Panc1 (cell line): ENCODE results near the gene UPF2. TPM values are rescaled to one million over a fixed set of nuclear protein-coding genes. Genes with fewer than 3 reads are reported as not detected.

ENCODE experiments used
- ATAC-seq: fragments of 200-7000 bp; cut with Tn5 transposase; 2 replicates; pipeline ENCODE4 v1.9.1; 2020; ENCODE audit warnings: mild to moderate bottlenecking, moderate library complexity
- BruUV-seq: library from RNA; stranded (reverse); fragments of 400-500 nt; replicated peaks from 2 replicates; lab custom pipeline; 2021; lab: Mats Ljungman, UMichigan
- CTCF ChIA-PET: fragments of 300-600 bp; sonication (Branson Sonifier 250); formaldehyde crosslinking; loops from one replicate; lab custom pipeline; 2022; ENCODE audit warnings: antibody characterized with exemption; lab: Charles Lee
- POLR2A ChIA-PET: fragments of 300-600 bp; sonication (Branson Sonifier 250); formaldehyde crosslinking; loops from one replicate; lab custom pipeline; 2022; ENCODE audit warnings: antibody characterized with exemption; lab: Charles Lee
- DNase-seq: peaks from one replicate; pipeline ENCODE4 v3.0.0-alpha.2; 2010; ENCODE audit warnings: low read depth, low spot score
- H3K27ac ChIP-seq: 2 replicates; pipeline ENCODE4 v1.5.1; 2011; ENCODE audit warnings: mild to moderate bottlenecking, low read length, inconsistent platforms
- H3K27me3 ChIP-seq: fragments of 200-500 bp; sonication (Bioruptor generic); 2 replicates; pipeline ENCODE4 v1.6.0; 2014; ENCODE audit warnings: low read length, inconsistent platforms; ENCODE audit not compliant: control insufficient read depth, insufficient read depth
- H3K36me3 ChIP-seq: fragments of 200-500 bp; sonication (Bioruptor generic); 2 replicates; pipeline ENCODE4 v1.5.1; 2014; ENCODE audit warnings: inconsistent platforms, mild to moderate bottlenecking, low read length, moderate library complexity; ENCODE audit not compliant: control insufficient read depth, insufficient read depth
- H3K4me1 ChIP-seq: 2 replicates; pipeline ENCODE4 v1.5.1; 2011; ENCODE audit warnings: inconsistent platforms, mild to moderate bottlenecking, low read length, moderate library complexity; ENCODE audit not compliant: control insufficient read depth, insufficient read depth
- H3K4me3 ChIP-seq, 2 experiments: 2 replicates each; pipeline ENCODE4 v1.5.1; 2011 to 2012; ENCODE audit warnings: low read depth in 2 of 2, low read length in 2 of 2, mild to moderate bottlenecking in 2 of 2, inconsistent platforms in 1 of 2, moderate library complexity in 1 of 2
- H3K9me3 ChIP-seq: fragments of 200-500 bp; sonication (Bioruptor generic); 2 replicates; pipeline ENCODE4 v1.5.1; 2014; ENCODE audit warnings: low read depth, mild to moderate bottlenecking, inconsistent platforms, low read length, moderate library complexity; ENCODE audit not compliant: control insufficient read depth, insufficient read depth
- CTCF ChIP-seq: fragments of 450-650 bp; IDR thresholded peaks from 2 replicates; pipeline ENCODE4 v1.5.1; 2017; ENCODE audit warnings: mild to moderate bottlenecking
- POLR2AphosphoS5 ChIP-seq: IDR thresholded peaks from 2 replicates; pipeline ENCODE4 v1.6.1; 2012; ENCODE audit warnings: mild to moderate bottlenecking, low read depth, low read length, moderate library complexity
- SIN3A ChIP-seq: IDR thresholded peaks from 2 replicates; pipeline ENCODE4 v1.6.1; 2012; ENCODE audit warnings: low read depth, mild to moderate bottlenecking, low read length, moderate library complexity, borderline replicate concordance; ENCODE audit not compliant: insufficient read depth
- TCF7L2 ChIP-seq: IDR thresholded peaks from 2 replicates; pipeline ENCODE4 v1.6.1; 2011; ENCODE audit warnings: mild to moderate bottlenecking, low read depth, low read length, inconsistent platforms
- in situ Hi-C: cut with HindIII; loops from 2 replicates; pipeline ENCODE4 v1.10.0; 2016; ENCODE audit warnings: low sequenced_read_pairs, low pct_unique_long_range_greater_than_20kb
- intact Hi-C: fragments of 100-400 bp; cut with micrococcal nuclease; formaldehyde crosslinking; loops from one replicate; pipeline ENCODE4 v1.10.0; 2022; ENCODE audit not compliant: unreplicated experiment
- total RNA-seq: library from RNA; stranded (reverse); gene quantifications from one replicate; pipeline ENCODE4 v1.2.1, GENCODE V29; 2021; ENCODE audit not compliant: unreplicated experiment
- TF ChIP-seq, protein P1 (sequence below), 2 experiments: IDR thresholded peaks; 2 replicates each; pipeline ENCODE4 v1.6.1; 2011 to 2012; ENCODE audit warnings: low read depth in 2 of 2, control low read depth in 1 of 2, low read length in 1 of 2, mild to moderate bottlenecking in 1 of 2, moderate library complexity in 1 of 2; ENCODE audit not compliant: insufficient read depth in 1 of 2

Gene UPF2
- total RNA-seq, 1 experiment from 2014 or later: 19.1 TPM

DNA sequence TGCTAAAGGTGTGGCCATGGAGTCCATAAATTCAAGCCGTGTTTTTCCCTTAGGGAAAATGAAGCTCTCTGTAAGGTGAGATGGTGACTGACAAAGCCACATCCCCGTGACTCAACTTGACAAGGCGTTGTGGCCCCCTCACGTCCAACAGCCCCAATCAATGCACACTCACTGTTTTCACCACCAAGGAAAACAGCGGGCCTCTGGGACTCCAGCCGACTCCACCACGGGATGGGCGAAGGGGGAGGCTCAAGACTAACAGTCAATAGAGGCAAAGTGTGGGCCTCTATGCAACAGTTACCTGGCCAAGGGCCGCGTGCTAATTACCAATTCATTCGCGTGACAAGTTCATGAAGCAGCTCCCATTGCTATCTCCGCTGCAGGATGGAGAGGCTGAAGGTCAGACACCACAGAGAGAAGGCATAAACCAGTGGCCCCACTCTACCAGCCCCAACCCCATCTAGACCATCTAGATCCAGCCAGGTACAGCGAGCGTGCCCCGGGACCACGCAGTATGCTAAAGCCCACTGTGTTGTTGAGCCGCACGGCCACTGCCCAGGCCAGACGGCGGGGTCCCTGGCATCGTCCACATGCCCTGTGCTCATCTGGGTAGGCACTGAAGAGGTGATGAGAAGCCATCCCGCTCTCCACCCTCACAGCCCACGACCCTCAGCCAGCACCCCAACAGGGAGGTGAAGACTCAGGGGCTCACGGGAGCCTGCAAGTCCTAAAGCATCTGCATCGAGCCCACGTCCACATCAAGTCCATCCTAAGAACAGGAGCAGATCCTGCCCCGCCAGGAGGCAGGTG is 143.3 kb downstream of the UPF2 start:
- ATAC-seq (no peak), DNase-seq (no peak)
- no TSS peak for BruUV-seq
- Histone ChIP-seq H3K9me3 (no peaks in the 10 kb centered on the region), H3K4me1 (no peaks in the 10 kb centered on the region), H3K27me3 (no peaks in the 10 kb centered on the region), H3K27ac (no peak overlapping the region), H3K4me3 (no peak overlapping the region), H3K36me3 (no peaks in the 10 kb centered on the region)
- intact Hi-C loops (no loop called here), in situ Hi-C loops (no loop called here)
- TF ChIP-seq POLR2AphosphoS5: no peak
- TF ChIP-seq, protein P1, sequence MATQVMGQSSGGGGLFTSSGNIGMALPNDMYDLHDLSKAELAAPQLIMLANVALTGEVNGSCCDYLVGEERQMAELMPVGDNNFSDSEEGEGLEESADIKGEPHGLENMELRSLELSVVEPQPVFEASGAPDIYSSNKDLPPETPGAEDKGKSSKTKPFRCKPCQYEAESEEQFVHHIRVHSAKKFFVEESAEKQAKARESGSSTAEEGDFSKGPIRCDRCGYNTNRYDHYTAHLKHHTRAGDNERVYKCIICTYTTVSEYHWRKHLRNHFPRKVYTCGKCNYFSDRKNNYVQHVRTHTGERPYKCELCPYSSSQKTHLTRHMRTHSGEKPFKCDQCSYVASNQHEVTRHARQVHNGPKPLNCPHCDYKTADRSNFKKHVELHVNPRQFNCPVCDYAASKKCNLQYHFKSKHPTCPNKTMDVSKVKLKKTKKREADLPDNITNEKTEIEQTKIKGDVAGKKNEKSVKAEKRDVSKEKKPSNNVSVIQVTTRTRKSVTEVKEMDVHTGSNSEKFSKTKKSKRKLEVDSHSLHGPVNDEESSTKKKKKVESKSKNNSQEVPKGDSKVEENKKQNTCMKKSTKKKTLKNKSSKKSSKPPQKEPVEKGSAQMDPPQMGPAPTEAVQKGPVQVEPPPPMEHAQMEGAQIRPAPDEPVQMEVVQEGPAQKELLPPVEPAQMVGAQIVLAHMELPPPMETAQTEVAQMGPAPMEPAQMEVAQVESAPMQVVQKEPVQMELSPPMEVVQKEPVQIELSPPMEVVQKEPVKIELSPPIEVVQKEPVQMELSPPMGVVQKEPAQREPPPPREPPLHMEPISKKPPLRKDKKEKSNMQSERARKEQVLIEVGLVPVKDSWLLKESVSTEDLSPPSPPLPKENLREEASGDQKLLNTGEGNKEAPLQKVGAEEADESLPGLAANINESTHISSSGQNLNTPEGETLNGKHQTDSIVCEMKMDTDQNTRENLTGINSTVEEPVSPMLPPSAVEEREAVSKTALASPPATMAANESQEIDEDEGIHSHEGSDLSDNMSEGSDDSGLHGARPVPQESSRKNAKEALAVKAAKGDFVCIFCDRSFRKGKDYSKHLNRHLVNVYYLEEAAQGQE (IDR thresholded peaks at IDR 0.05; ENCODE audit: insufficient read depth in 1 of 2, low read depth in 2 of 2, low read length in 1 of 2): no peak
- TF ChIP-seq TCF7L2: no peak
- TF ChIP-seq CTCF: no peak
- no peak for TF ChIP-seq SIN3A
- CTCF ChIA-PET: no interaction called here
- POLR2A ChIA-PET: no interaction called here

GRCh38 chr10:11898372-11899066 is 144.1 kb downstream of the UPF2 start:
- no peak for ATAC-seq
- H3K27me3 ChIP-seq: no peaks in the 10 kb centered on the region
- POLR2A ChIA-PET: no interaction called here
- in situ Hi-C loops (no loop called here), intact Hi-C loops (no loop called here)
- CTCF ChIA-PET: no interaction called here
- H3K4me1 ChIP-seq: no peaks in the 10 kb centered on the region
- H3K4me3 ChIP-seq: no peak overlapping the region
- no peaks in the 10 kb centered on the region for H3K9me3 ChIP-seq
- DNase-seq: no peak
- no peaks in the 10 kb centered on the region for H3K36me3 ChIP-seq
- TF ChIP-seq TCF7L2 (no peak), POLR2AphosphoS5 (no peak), CTCF (no peak), SIN3A (no peak)
- TF ChIP-seq, protein P1 (IDR thresholded peaks at IDR 0.05; ENCODE audit: insufficient read depth in 1 of 2, low read depth in 2 of 2, low read length in 1 of 2): no peak
- no TSS peak for BruUV-seq
- H3K27ac ChIP-seq: no peak overlapping the region
